SH-SY5Y (cell line): Measurements from ENCODE around the gene RNASE3.

Experiments used
- GATA2 ChIP-seq: IDR thresholded peaks from 2 replicates; pipeline ENCODE4 v1.6.1; 2011; ENCODE audit warnings: mild to moderate bottlenecking, low read depth, low read length
- GATA3 ChIP-seq: IDR thresholded peaks from 2 replicates; pipeline ENCODE4 v1.6.1; 2011; ENCODE audit warnings: low read depth, mild to moderate bottlenecking, low read length, moderate library complexity

GRCh38 chr14:20878695-20879094, 12.5 kb upstream of the RNASE3 start:
- TF ChIP-seq GATA3 (no peak), GATA2 (no peak)
